Neutrophil (primary cell): Measurements from ENCODE around the gene GALNT16.
"Not testable (repeated sequence)": the region's sequence is repeated elsewhere in the genome, so short reads cannot be mapped to it uniquely, and the experiment has no call there.

Experiments
- H3K27ac ChIP-seq: fragments of 200-600 bp; sonication (generic); 2 replicates; pipeline ENCODE4 v1.5.1; 2016; ENCODE audit warnings: mild to moderate bottlenecking, moderate library complexity
- H3K27me3 ChIP-seq: fragments of 200-600 bp; sonication (generic); 2 replicates; pipeline ENCODE4 v1.6.0; 2016; ENCODE audit warnings: mild to moderate bottlenecking
- H3K36me3 ChIP-seq: fragments of 200-600 bp; sonication (generic); 2 replicates; pipeline ENCODE4 v1.5.1; 2017
- H3K4me1 ChIP-seq, 2 experiments: fragments of 200-600 bp in 1 of 2; sonication (generic) in 1 of 2; 1 replicate in 1 of 2; 2 replicates in 1 of 2; pipeline versions ENCODE4 v1.5.1 to v1.6.1; 2013 to 2016; ENCODE audit warnings: low read depth in 1 of 2, low read length in 1 of 2, mild to moderate bottlenecking in 1 of 2, moderate library complexity in 1 of 2; ENCODE audit not compliant: control insufficient read depth in 1 of 2, insufficient read depth in 1 of 2
- H3K4me3 ChIP-seq, 2 experiments: fragments of 200-600 bp in 1 of 2; sonication (generic) in 1 of 2; 1 replicate in 1 of 2; 2 replicates in 1 of 2; pipeline ENCODE4 v1.5.1; 2013 to 2016; ENCODE audit warnings: low read depth in 1 of 2, low read length in 1 of 2, mild to moderate bottlenecking in 1 of 2, moderate library complexity in 1 of 2
- H3K9me3 ChIP-seq: fragments of 200-600 bp; sonication (generic); 2 replicates; pipeline ENCODE4 v1.5.1; 2016
- CTCF ChIP-seq: fragments of 200-600 bp; sonication (generic); IDR thresholded peaks from 2 replicates; pipeline ENCODE4 v1.5.1; 2016; ENCODE audit warnings: antibody characterized with exemption

Gene GALNT16

GRCh38 chr14:69269381-69269780 is 9.4 kb downstream of the GALNT16 start:
- Histone ChIP-seq H3K36me3 (no peaks in the 10 kb centered on the region), H3K27me3 (peaks cover 60% of the 10 kb centered on the region), H3K27ac (no peak overlapping the region), H3K9me3 (no peaks in the 10 kb centered on the region), H3K4me3 (no peak overlapping the region), H3K4me1 (no peaks in the 10 kb centered on the region)
- no peak for TF ChIP-seq CTCF

GRCh38 chr14:69270097-69270496 is 10.1 kb downstream of the GALNT16 start:
- H3K27me3 ChIP-seq = peaks cover 60% of the 10 kb centered on the region
- H3K9me3 ChIP-seq = no peaks in the 10 kb centered on the region
- TF ChIP-seq CTCF = no peak
- H3K27ac ChIP-seq = no peak overlapping the region
- no peaks in the 10 kb centered on the region for H3K4me1 ChIP-seq
- H3K4me3 ChIP-seq = no peak overlapping the region
- H3K36me3 ChIP-seq = no peaks in the 10 kb centered on the region

DNA sequence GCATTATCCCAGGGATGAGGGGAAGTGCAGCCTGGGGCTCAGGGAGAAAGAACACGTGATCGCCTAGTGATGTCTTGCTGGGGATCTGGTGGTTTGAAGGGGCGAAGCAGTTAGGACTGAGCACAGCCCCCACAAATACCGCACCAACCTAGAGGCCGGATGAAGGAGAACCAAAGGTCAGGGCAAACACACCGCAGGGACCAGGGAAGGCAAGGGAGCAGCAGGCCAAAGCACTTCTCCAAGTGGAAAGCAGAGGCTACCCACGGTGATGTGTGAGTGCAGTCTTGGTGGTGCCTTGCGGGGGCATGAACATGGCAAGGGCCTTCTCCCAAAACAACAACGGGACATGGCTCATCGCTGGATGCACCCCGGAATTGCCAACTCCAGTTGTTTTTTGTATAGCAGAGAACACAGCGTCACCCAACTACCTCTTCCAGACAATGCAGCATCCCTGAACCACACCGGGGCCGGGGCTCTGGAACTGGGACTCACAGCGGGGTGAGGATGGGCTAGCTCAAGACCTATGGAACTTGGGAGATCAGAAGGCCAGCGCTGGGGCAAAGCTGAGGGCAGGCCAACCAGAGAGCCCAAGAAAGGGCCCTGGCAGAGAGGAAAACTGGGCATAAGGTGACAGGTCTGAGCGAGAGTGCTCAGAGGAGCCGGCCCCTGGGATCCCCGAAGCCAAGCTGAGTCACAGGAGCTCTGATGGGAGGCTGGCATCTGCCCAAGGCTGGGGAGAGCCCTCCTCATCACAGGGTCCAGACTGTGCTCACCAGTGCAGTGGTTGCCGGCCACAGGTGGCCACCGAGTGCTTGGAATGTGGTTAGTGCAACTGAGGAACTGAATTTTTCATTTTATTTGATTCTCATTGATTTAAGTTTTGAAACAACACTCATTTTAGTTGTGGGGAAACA is 11.1 kb downstream of the GALNT16 start:
- H3K4me1 ChIP-seq = no peaks in the 10 kb centered on the region
- no peaks in the 10 kb centered on the region for H3K9me3 ChIP-seq
- H3K27me3 ChIP-seq = peaks cover 57% of the 10 kb centered on the region
- no peak overlapping the region for H3K27ac ChIP-seq
- no peak for TF ChIP-seq CTCF
- H3K36me3 ChIP-seq = no peaks in the 10 kb centered on the region
- H3K4me3 ChIP-seq = no peak overlapping the region

DNA sequence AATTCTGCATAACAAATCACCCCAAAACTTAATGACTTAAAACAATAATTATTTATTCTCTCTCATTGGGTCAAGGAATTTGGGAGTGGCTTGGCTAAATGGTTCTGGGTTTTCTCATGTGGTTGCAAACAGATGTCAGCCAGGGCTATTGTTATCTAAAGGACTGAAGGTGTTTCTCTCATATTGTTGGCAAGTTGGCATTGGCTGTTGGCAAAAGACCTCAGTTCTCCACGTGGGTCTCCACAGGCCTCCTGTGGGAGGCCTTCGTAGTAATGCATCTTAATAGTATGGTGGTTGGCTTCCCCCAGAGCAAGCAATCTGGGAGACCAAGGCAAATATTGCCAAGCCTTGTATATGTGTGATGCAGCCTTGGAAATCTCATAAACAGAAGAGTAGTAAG is 14.4 kb downstream of the GALNT16 start:
- Histone ChIP-seq H3K27ac (no peak overlapping the region), H3K36me3 (no peaks in the 10 kb centered on the region), H3K4me3 (no peak overlapping the region), H3K27me3 (peaks cover 46% of the 10 kb centered on the region), H3K9me3 (no peaks in the 10 kb centered on the region), H3K4me1 (no peaks in the 10 kb centered on the region)
- no peak for TF ChIP-seq CTCF

DNA sequence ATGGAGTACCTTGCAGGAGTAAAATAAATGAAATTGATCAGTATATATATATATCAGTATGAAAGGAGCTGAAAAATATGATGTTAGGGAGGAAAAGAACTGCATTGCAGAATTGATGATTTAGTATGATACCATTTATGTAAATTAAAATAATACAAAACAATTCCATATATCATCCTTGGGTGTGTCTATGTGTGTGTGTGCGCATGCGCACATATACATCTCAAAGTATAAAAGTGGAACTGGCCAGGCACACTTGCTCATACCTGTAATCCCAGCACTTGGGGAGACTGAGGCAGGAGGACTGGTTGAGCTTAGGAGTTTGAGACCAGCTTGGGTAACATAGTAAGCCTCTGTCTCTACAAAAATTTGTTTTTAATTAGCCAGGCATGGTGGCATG is 15.4 kb downstream of the GALNT16 start:
- H3K9me3 ChIP-seq = no peaks in the 10 kb centered on the region
- TF ChIP-seq CTCF = no peak
- H3K36me3 ChIP-seq = no peaks in the 10 kb centered on the region
- H3K27me3 ChIP-seq = peaks cover 48% of the 10 kb centered on the region
- no peak overlapping the region for H3K4me3 ChIP-seq
- H3K4me1 ChIP-seq = no peaks in the 10 kb centered on the region
- H3K27ac ChIP-seq = no peak overlapping the region

- not testable (repeated sequence) for H3K9me3 ChIP-seq, H3K4me3 ChIP-seq, H3K36me3 ChIP-seq, H3K27ac ChIP-seq, H3K4me1 ChIP-seq
- peaks cover 53% of the 10 kb centered on the region for H3K27me3 ChIP-seq
Observed at GRCh38 chr14:69277356-69277755, 17.4 kb downstream of the GALNT16 start.
